CD4-positive, alpha-beta T cell (primary cell): ENCODE results near the gene DRAP1. TPM values are rescaled to one million over a fixed set of nuclear protein-coding genes. Genes with fewer than 3 reads are reported as not detected.

ENCODE experiments used
- ATAC-seq: fragments of 200-7000 bp; cut with Tn5 transposase; one replicate; pipeline ENCODE4 v1.10.0; 2022; ENCODE audit warnings: mild to moderate bottlenecking; ENCODE audit not compliant: poor library complexity
- CTCF ChIA-PET: fragments of 350-600 bp; sonication (Branson Sonifier 250); formaldehyde crosslinking; loops from one replicate; lab custom pipeline; 2021; ENCODE audit warnings: antibody characterized with exemption, inconsistent platforms; lab: Charles Lee
- POLR2A ChIA-PET: fragments of 350-600 bp; sonication (Branson Sonifier 250); formaldehyde crosslinking; loops from one replicate; lab custom pipeline; 2021; ENCODE audit warnings: antibody characterized with exemption, inconsistent platforms; lab: Charles Lee
- DNase-seq, 14 experiments: peaks; one replicate each; pipeline ENCODE4 v3.0.0-alpha.2; 2013 to 2020; ENCODE audit warnings: mixed read lengths in 2 of 14
- H3K27ac ChIP-seq, 2 donors: one replicate each; pipeline versions ENCODE4 v1.5.1 to v1.7.0; 2013; ENCODE audit warnings: low read length in 2 of 2, low read depth in 1 of 2, mild to moderate bottlenecking in 1 of 2
- H3K27me3 ChIP-seq, 2 experiments: 1 replicate in 1 of 2; 2 replicates in 1 of 2; pipeline versions ENCODE4 v1.6.1 to v1.7.0; 2013; ENCODE audit warnings: low read length in 2 of 2, control low read depth in 1 of 2, mild to moderate bottlenecking in 1 of 2, moderate library complexity in 1 of 2; ENCODE audit not compliant: insufficient read depth in 2 of 2, control insufficient read depth in 1 of 2
- H3K36me3 ChIP-seq: one replicate; pipeline ENCODE4 v1.6.1; 2013; ENCODE audit warnings: low read length, control low read depth; ENCODE audit not compliant: insufficient read depth
- H3K4me1 ChIP-seq: one replicate; pipeline ENCODE4 v1.6.1; 2013; ENCODE audit warnings: low read length, control low read depth; ENCODE audit not compliant: insufficient read depth
- H3K4me3 ChIP-seq: one replicate; pipeline ENCODE4 v1.5.1; 2013; ENCODE audit warnings: mild to moderate bottlenecking, low read length, moderate library complexity
- H3K9me3 ChIP-seq, 2 experiments: 1 replicate in 1 of 2; 2 replicates in 1 of 2; pipeline versions ENCODE4 v1.6.1 to v1.7.0; 2013; ENCODE audit warnings: low read length in 2 of 2, mild to moderate bottlenecking in 2 of 2, control low read depth in 1 of 2, moderate library complexity in 1 of 2; ENCODE audit not compliant: control insufficient read depth in 1 of 2, insufficient read depth in 1 of 2
- H3K27ac Mint-ChIP-seq: one replicate; pipeline ENCODE4 v1.8.0; 2020; ENCODE audit warnings: mixed read lengths
- H3K27me3 Mint-ChIP-seq: one replicate; pipeline ENCODE4 v1.8.0; 2021; ENCODE audit warnings: mixed read lengths
- H3K36me3 Mint-ChIP-seq: one replicate; pipeline ENCODE4 v1.8.0; 2021; ENCODE audit warnings: low read depth, mixed read lengths
- H3K4me1 Mint-ChIP-seq: one replicate; pipeline ENCODE4 v1.8.0; 2021; ENCODE audit warnings: low read depth, mixed read lengths
- H3K4me3 Mint-ChIP-seq: one replicate; pipeline ENCODE4 v1.8.0; 2020; ENCODE audit warnings: mild to moderate bottlenecking, mixed read lengths
- H3K9me3 Mint-ChIP-seq: one replicate; pipeline ENCODE4 v1.8.0; 2020; ENCODE audit warnings: mixed read lengths
- CTCF ChIP-seq: fragments of 200-600 bp; IDR thresholded peaks from one replicate; pipeline ENCODE4 v1.8.0; 2022; ENCODE audit warnings: antibody characterized with exemption, mild to moderate bottlenecking
- intact Hi-C, 2 experiments: fragments of 100-400 bp; cut with DNase I in 1 of 2; cut with micrococcal nuclease in 1 of 2; formaldehyde crosslinking; loops; one replicate each; pipeline versions ENCODE4 v1.15.1 to v1.9.0; 2023 to 2025; cut with DNase I, micrococcal nuclease
- total RNA-seq, 174 experiments: library from RNA in 2 of 174; stranded (reverse) in 2 of 174; gene quantifications; one replicate each; pipeline ENCODE4 v1.2.3 and lab custom pipeline; 2021 to 2026

The DRAP1 gene
- total RNA-seq, 2 experiments from 2014 or later, result 58.6 to 59.1 TPM

GRCh38 chr11:65903068-65903481 lies 16.2 kb upstream of the DRAP1 start:
- Histone ChIP-seq H3K4me3 (no peak overlapping the region), H3K27ac (no peak overlapping the region), H3K27me3 (peaks cover 9 to 12% of the 10 kb centered on the region in 2 experiments), H3K4me1 (peaks cover 27% of the 10 kb centered on the region), H3K9me3 (peaks cover 0 to 7% of the 10 kb centered on the region in 2 experiments), H3K36me3 (no peaks in the 10 kb centered on the region)
- no peaks in the 10 kb centered on the region for H3K36me3 Mint-ChIP-seq
- H3K4me1 Mint-ChIP-seq, result peaks cover 5% of the 10 kb centered on the region
- TF ChIP-seq CTCF, result no peak
- CTCF ChIA-PET, result interaction anchor here (3.5 kb wide), 1 partner anchor 15 kb away, joined by 15 read pairs; the partner anchor contains the start of gene FIBP
- POLR2A ChIA-PET, result no interaction called here
- H3K27ac Mint-ChIP-seq, result no peak overlapping the region
- peaks cover 23% of the 10 kb centered on the region for H3K27me3 Mint-ChIP-seq
- H3K9me3 Mint-ChIP-seq, result no peaks in the 10 kb centered on the region
- no peak for DNase-seq
- no peak for ATAC-seq
- no peak overlapping the region for H3K4me3 Mint-ChIP-seq
- intact Hi-C loops, result no loop called here

DNA sequence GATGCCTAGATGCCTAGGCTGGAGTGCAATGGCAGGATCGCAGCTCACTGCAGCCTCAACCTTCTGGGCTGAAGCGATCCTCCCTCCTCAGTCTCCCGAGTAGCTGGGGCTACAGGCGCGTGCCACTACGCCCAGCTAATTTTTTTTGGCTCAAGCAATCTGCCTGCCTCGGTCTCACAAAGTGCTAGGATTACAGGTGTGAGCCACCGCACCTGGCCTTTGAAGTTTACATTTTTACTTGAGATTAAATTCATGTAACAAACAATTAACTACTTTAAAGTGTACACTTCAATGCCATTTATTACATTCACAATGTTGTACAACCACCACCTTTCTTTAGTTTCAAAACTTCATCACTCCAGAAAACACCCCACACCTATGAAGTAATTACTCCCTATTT lies 15.5 kb upstream of the DRAP1 start:
- Mint-ChIP-seq H3K4me1 (peaks cover 5% of the 10 kb centered on the region), H3K27me3 (peaks cover 23% of the 10 kb centered on the region), H3K9me3 (no peaks in the 10 kb centered on the region), H3K4me3 (no peak overlapping the region), H3K36me3 (no peaks in the 10 kb centered on the region), H3K27ac (no peak overlapping the region)
- DNase-seq, result no peak
- intact Hi-C loops, result no loop called here
- Histone ChIP-seq H3K36me3 (no peaks in the 10 kb centered on the region), H3K9me3 (peaks cover 0 to 7% of the 10 kb centered on the region in 2 experiments), H3K4me1 (peaks cover 25% of the 10 kb centered on the region), H3K27me3 (peaks cover 9 to 12% of the 10 kb centered on the region in 2 experiments), H3K27ac (no peak overlapping the region), H3K4me3 (no peak overlapping the region)
- CTCF ChIA-PET, result interaction anchor here (3.5 kb wide), 1 partner anchor 16 kb away, joined by 15 read pairs; the partner anchor contains the start of gene FIBP
- TF ChIP-seq CTCF, result no peak
- ATAC-seq, result no peak
- POLR2A ChIA-PET, result no interaction called here

DNA sequence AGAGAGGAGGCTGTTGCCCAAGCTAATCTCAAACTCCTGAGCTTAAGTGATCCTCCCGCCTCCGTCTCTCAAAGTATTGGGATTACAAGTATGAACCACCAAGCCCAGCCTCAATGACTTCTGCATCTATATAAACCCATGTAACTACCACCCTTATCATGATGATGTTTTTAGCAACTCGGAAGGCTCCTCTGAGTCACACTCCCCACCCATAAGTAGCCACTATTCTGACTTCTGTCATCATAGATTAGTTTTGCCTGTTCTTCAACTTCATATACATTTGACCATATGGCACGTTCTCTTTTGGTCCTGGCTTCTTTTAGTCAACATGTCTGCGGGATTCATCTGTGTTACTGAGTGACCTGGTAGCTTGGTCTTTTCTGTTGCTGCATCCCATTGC lies 12.6 kb upstream of the DRAP1 start:
- Histone ChIP-seq H3K4me1 (peaks cover 4% of the 10 kb centered on the region), H3K36me3 (no peaks in the 10 kb centered on the region), H3K9me3 (no peaks in the 10 kb centered on the region), H3K4me3 (no peak overlapping the region), H3K27me3 (no peaks in the 10 kb centered on the region), H3K27ac (no peak overlapping the region)
- no peak for TF ChIP-seq CTCF
- Mint-ChIP-seq H3K4me3 (no peak overlapping the region), H3K27me3 (peaks cover 25% of the 10 kb centered on the region), H3K9me3 (no peaks in the 10 kb centered on the region), H3K36me3 (no peaks in the 10 kb centered on the region), H3K4me1 (peaks cover 5% of the 10 kb centered on the region), H3K27ac (no peak overlapping the region)
- ATAC-seq (no peak), DNase-seq (no peak)
- ChIA-PET POLR2A (interaction anchor here (0.9 kb wide), 2 partner anchors 8 to 16 kb away, joined by 3 to 4 read pairs; partner anchors contain the start of gene CCDC85B), CTCF (interaction anchor here (1.8 kb wide), 1 partner anchor 18 kb away, joined by 7 read pairs; the partner anchor contains the start of gene FIBP)
- intact Hi-C loops, result no loop called here
